Loucy (cell line): ENCODE measurements around the gene RNF113B.

Experiments
- H2AFZ ChIP-seq: fragments of 200-600 bp; sonication (generic); 2 replicates; pipeline ENCODE4 v1.6.0; 2016; ENCODE audit warnings: antibody characterized with exemption, mild to moderate bottlenecking, low read length, moderate library complexity
- H3F3A ChIP-seq: fragments of 200-600 bp; 2 replicates; pipeline ENCODE4 v1.6.0; 2016; ENCODE audit warnings: antibody characterized with exemption, low read depth, mild to moderate bottlenecking
- H3K27me3 ChIP-seq: fragments of 200-600 bp; sonication (generic); 2 replicates; pipeline ENCODE4 v1.6.1; 2014; ENCODE audit warnings: low read length, mild to moderate bottlenecking; ENCODE audit not compliant: insufficient read depth, poor library complexity, severe bottlenecking
- H3K36me3 ChIP-seq: fragments of 200-600 bp; sonication (generic); 2 replicates; pipeline ENCODE4 v1.6.1; 2016; ENCODE audit warnings: low read length; ENCODE audit not compliant: insufficient read depth
- H3K4me1 ChIP-seq: fragments of 200-600 bp; sonication (generic); 2 replicates; pipeline ENCODE4 v1.5.1; 2014; ENCODE audit warnings: low read length, mild to moderate bottlenecking; ENCODE audit not compliant: insufficient read depth, poor library complexity, severe bottlenecking
- H3K4me2 ChIP-seq: fragments of 200-600 bp; sonication (generic); 2 replicates; pipeline ENCODE4 v1.6.0; 2014; ENCODE audit warnings: antibody characterized with exemption, low read length, low read depth, mild to moderate bottlenecking; ENCODE audit not compliant: poor library complexity, severe bottlenecking
- H3K4me3 ChIP-seq: fragments of 200-600 bp; sonication (generic); 2 replicates; pipeline ENCODE4 v1.5.1; 2014; ENCODE audit warnings: low read length, mild to moderate bottlenecking, mixed read lengths; ENCODE audit not compliant: poor library complexity, severe bottlenecking
- H3K79me2 ChIP-seq: fragments of 200-600 bp; sonication (generic); 2 replicates; pipeline ENCODE4 v1.6.1; 2014; ENCODE audit warnings: low read length; ENCODE audit not compliant: insufficient read depth
- H3K9ac ChIP-seq: fragments of 200-600 bp; sonication (generic); 2 replicates; pipeline ENCODE4 v1.6.0; 2014; ENCODE audit warnings: mild to moderate bottlenecking, low read depth, low read length, moderate library complexity; ENCODE audit not compliant: poor library complexity, severe bottlenecking
- H3K9me2 ChIP-seq: fragments of 200-600 bp; sonication (generic); replicated peaks from 2 replicates; pipeline ENCODE4 v1.6.1; 2016; ENCODE audit warnings: low read depth, low read length, mixed read lengths
- H3K9me3 ChIP-seq: fragments of 200-600 bp; sonication (generic); 2 replicates; pipeline ENCODE4 v1.6.1; 2014; ENCODE audit warnings: mild to moderate bottlenecking, antibody characterized with exemption, low read length, low read depth; ENCODE audit not compliant: insufficient read depth
- H4K20me1 ChIP-seq: fragments of 200-600 bp; sonication (generic); 2 replicates; pipeline ENCODE4 v1.6.0; 2014; ENCODE audit warnings: antibody characterized with exemption, low read length, mild to moderate bottlenecking; ENCODE audit not compliant: insufficient read depth, poor library complexity, severe bottlenecking
- CTCF ChIP-seq: fragments of 200-600 bp; sonication (generic); conservative IDR thresholded peaks from 2 replicates; pipeline ENCODE4 v1.5.1; 2014; ENCODE audit warnings: mild to moderate bottlenecking, antibody characterized with exemption, low read length
- EZH2phosphoT487 ChIP-seq: fragments of 200-600 bp; IDR thresholded peaks from 2 replicates; pipeline ENCODE4 v1.6.1; 2018; ENCODE audit warnings: antibody characterized with exemption, mild to moderate bottlenecking, moderate library complexity, borderline replicate concordance

RNF113B gene

DNA sequence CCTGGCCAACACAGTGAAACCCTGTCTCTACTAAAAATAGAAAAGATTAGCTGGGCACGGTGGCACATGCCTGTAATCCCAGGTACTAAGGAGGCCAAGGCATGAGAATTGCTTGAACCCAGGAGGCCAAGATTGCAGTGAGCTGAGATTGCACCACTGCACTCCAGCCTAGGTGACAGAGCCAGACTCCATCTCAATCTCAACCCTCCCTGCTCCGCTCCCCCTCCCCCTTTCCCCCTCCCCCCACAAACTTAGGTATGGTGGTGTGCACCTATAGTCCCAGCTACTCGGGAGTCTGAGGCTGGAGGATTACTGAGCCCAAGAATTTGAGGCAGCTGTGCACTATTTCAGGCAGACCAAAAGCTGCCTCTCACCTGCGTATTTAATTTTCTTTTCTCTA, 21.6 kb upstream of the RNF113B start:
- Histone ChIP-seq H3K36me3 (no peaks in the 10 kb centered on the region), H3K4me2 (no peak overlapping the region), H3F3A (no peaks in the 10 kb centered on the region), H3K9me3 (peaks cover 4% of the 10 kb centered on the region; the same call in 1 of the 2 replicates), H4K20me1 (no peaks in the 10 kb centered on the region), H3K9ac (no peak overlapping the region), H3K4me1 (no peaks in the 10 kb centered on the region), H3K4me3 (no peak overlapping the region), H3K27me3 (no peaks in the 10 kb centered on the region), H3K9me2 (no peaks in the 10 kb centered on the region), H2AFZ (no peak overlapping the region), H3K79me2 (no peaks in the 10 kb centered on the region)
- TF ChIP-seq EZH2phosphoT487 = no peak

DNA sequence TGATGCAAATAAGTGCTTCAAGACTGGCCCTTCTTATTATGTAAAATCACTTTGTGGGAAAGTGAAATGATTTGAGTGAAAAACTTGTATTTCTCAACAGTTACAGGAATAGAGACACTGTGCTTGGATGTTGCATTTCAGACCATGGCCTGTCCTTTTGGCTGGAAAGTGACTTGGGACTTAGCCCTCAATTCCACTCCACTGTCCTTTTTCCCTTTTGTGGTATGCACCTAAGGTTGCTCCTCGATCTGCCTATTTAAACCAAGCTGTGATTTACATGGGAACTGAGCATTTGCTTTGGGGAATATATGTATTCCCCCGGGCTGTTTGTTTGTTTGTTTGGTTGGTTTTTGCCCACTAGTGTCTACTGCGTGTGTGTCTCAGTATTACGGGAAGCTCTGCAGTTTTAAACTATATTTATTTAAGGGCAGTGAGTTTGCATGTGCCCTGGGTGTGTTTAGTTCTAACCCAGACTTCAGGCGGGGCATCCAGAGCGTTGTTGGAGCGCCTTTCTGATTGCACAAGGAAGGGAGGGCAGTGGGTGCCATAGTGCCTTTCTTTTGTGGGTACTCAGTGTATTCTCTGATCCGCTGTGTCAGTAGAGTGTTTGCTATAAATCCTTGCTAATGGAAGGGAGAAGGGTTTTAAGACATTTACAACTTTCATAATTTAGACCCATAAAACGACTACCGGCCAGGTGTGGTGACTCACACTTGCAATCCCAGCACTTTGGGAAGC, 18.2 kb upstream of the RNF113B start:
- no peak for TF ChIP-seq EZH2phosphoT487
- TF ChIP-seq CTCF = no peak
- Histone ChIP-seq H3K4me1 (no peaks in the 10 kb centered on the region), H3K4me2 (no peak overlapping the region), H2AFZ (no peak overlapping the region), H3K27me3 (no peaks in the 10 kb centered on the region), H3K9me2 (no peaks in the 10 kb centered on the region), H3K9me3 (peaks cover 4% of the 10 kb centered on the region; the same call in 1 of the 2 replicates), H3F3A (no peaks in the 10 kb centered on the region), H4K20me1 (no peaks in the 10 kb centered on the region), H3K4me3 (no peak overlapping the region), H3K9ac (no peak overlapping the region), H3K36me3 (no peaks in the 10 kb centered on the region), H3K79me2 (no peaks in the 10 kb centered on the region)

- H3K27me3 ChIP-seq = no peaks in the 10 kb centered on the region
These were observed 14.9 kb upstream of the RNF113B start for GRCh38 chr13:98192008-98192407.

More at GRCh38 chr13:98192008-98192407, 14.9 kb upstream of the RNF113B start:
- TF ChIP-seq EZH2phosphoT487 (no peak), CTCF (no peak)
- no peak overlapping the region for H3K4me3 ChIP-seq
- no peaks in the 10 kb centered on the region for H3K9me2 ChIP-seq
- no peak overlapping the region for H2AFZ ChIP-seq
- no peaks in the 10 kb centered on the region; the same call in 1 of the 2 replicates for H3K9me3 ChIP-seq
- no peaks in the 10 kb centered on the region for H3K36me3 ChIP-seq
- no peaks in the 10 kb centered on the region for H3F3A ChIP-seq
- H3K9ac ChIP-seq = no peak overlapping the region
- no peak overlapping the region for H3K4me2 ChIP-seq
- H4K20me1 ChIP-seq = no peaks in the 10 kb centered on the region
- H3K4me1 ChIP-seq = no peaks in the 10 kb centered on the region
- H3K79me2 ChIP-seq = no peaks in the 10 kb centered on the region
